HG03095 (cell line): ENCODE measurements around the gene PDGFRB.
"Not testable (repeated sequence)": the region's sequence is repeated elsewhere in the genome, so short reads cannot be mapped to it uniquely, and the experiment has no call there.

ENCODE experiments used
- ATAC-seq: cut with Tn5 transposase; IDR thresholded peaks from one replicate; pipeline ENCODE4 v1.9.1; 2021; ENCODE audit warnings: moderate library complexity; ENCODE audit not compliant: unreplicated experiment

PDGFRB gene

DNA sequence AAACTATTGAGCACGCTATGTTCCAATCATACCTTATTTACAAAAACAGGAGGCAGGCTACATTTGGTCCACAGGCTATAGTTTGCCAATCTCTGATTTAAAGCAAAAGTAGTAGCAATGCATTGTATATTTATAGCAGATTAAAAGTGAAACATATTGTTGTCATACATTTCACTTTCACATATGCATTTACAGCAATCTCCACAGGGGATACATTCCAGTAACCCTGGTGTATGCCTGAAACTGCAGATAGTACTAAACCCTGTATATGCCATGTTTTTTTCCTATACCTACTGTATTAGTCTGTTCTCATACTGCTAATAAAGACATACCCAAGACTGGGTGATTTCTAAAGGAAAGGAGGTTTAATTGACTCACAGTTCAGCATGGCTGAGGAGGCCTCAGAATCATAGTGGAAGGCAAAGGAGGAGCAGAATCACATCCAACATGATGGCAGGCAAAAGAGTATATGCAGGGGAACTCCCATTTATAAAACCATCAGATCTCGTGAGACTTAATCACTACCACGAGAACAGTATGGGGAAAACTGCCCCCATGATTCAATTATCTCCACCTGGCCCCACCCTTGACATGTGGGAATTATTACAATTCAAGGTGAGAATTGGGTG, 63.4 kb downstream of the PDGFRB start:
- peak; percentile 91 for ATAC-seq

DNA sequence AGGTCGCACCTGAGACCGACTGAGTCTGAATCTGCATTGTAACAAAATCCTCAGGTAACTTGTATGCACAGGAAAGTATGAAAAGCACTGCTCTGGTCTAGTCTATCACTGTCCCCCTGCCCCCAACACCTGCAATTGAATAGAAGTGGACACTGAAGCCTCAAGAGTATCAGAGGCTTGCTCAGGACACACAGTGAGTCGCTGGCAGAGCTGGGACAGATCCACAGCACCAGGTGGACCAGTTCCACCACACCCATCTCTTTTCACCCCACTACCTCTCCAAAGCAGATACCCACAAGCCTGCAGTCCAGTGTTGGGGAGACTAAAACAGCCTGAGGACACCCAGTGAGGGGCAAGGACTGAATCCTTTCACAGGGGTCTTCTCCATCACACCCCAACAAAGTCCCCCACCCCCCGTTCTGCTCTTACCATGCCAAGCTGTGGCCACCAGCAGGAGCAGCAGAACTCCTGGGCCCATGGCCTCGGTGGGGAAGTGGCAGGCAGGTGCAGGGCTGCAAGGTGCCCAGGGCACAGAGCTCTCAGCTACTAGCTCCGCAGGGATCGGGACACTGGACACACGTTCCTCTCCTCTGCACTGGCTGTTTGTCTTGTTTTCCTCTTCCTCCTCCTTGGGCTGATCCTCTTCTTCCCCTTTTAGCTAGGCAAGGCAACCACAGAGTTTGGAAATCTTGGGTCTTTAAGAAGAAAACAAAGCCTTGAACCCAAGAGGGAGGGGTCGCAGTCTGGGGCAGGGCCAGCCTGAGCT, 69.5 kb downstream of the PDGFRB start, which contains the start of gene CSF1R:
Gene CSF1R, minus strand, starts transcription at position 605 of the 766 bp plus-strand sequence. Its CDS starts 127 bp downstream, at position 478.
- no peak for ATAC-seq

DNA sequence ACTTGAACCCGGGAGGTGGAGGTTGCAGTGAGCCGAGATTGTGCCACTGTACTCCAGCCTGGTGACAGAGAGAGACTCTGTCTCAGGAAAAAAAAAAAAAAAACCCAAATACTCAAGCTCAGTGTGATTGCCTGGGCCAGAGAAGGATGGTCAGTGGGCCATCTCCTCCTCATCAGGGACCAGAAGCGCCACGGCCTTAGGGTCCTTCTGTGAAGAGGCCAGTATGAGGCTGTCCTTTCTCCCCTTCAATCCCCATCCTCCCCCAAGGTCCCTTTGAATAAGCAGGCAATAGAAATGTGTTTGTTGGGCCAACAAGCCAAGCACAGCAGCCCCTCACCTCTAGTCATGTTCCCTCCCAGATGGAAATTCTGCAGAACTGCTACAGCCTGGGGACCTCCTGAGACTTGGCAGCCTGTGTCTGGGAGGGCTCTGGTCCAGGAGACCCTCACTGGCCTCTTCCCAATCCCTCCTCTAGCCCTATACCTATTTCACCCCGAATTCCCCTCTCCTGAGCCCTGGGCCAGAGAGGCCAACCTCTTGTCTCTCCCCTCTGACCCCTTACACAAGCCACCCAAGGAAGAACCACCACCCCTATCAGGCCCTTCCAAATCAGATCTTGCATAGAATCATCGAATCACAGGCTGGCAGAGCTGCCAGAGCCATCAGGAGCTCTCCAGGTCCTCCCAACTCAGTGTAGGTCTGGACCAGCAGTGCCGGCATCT, 70.3 kb downstream of the PDGFRB start:
- no peak for ATAC-seq

- not testable (repeated sequence) for ATAC-seq
Observed at GRCh38 chr5:150084754-150085153, 70.9 kb downstream of the PDGFRB start.

- no peak for ATAC-seq
Observed at GRCh38 chr5:150082889-150083288, 72.8 kb downstream of the PDGFRB start.

DNA sequence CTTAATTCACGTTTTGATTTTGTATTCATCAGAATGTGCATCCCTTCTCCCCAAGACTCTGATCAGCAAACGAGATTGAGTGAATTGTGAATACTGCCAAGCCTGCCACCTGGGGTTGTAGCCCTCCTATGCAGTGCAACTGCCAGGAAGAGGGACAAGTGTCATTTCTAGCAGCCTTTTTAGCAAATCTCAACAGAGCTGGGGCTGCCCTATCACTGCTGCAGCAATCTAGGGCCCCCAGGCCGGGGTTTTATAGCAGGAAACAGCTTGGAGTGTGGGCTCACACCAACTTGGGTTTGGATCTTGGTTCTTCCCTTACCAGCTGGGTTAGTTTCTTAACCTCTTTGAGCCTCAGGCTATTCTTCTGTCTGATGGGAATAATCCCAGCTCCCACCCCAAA, 73.3 kb downstream of the PDGFRB start:
- ATAC-seq: peak; percentile 25

- ATAC-seq: peak; percentile 94
Observed at GRCh38 chr5:150081541-150082283, 73.9 kb downstream of the PDGFRB start.

DNA sequence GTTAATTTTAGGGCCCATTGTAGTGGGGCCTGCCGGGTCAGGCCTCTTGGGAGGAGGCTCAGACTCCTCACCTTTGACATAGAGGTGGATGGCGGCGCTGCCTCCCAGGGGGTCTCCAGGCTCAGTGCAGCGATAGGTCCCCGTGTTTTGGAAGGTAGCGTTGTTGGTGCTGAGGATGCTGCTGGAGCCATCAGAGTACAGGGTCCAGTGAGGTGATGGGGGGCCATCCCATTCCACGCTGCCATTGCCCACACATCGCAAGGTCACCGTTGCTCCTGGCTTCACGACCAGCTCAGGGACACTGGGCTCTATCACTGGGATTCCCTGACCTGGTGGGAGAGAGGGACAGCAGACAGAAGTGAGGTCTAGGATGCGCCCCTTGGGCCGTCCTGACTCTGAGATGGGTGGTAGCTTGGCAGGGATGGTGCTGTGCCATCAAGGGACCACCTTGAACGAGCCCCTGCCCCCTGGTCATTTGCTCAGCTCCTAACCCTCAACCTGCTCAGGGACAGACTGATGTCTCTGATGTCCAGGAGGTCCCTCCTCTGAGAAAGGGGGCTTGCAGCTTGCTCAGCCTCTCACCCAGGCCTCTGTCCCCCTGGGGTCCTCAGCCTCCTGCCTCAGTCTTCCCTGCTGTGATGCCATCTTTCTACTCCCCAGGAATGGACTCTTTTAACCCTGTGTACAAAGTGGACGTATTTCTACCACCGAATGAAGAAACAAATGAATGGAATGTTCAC, 74.8 kb downstream of the PDGFRB start:
- ATAC-seq: no peak

DNA sequence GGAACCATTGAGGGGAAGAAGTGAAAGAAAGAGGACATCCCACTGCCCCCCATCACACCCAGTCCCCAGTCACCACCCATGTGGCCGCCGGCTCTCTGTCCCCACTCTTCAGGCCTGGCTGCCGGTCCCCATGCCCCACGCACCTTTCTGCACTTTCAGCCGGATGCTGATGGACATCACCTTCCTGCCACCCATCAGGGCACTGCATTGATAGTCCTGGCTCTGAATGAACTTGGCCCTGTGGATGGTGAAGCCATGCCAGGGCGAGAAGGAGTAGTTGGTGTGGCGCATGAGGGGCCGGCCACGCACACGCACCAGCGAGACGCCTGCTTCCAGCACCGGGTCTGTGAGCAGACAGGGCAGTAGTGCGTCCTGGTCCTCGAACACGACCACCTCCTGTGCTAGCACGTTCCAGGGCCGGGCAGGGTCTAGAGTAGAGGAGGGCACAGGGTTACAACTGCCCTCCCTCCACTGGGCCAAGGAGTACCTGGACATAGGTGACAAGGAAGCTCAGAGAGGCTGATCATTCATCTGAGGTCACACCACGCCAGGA, 75.7 kb downstream of the PDGFRB start:
- no peak for ATAC-seq

- ATAC-seq: no peak
Observed at GRCh38 chr5:150078802-150079689, 76.6 kb downstream of the PDGFRB start.

GRCh38 chr5:150077996-150078801, 77.4 kb downstream of the PDGFRB start:
- ATAC-seq: no peak

DNA sequence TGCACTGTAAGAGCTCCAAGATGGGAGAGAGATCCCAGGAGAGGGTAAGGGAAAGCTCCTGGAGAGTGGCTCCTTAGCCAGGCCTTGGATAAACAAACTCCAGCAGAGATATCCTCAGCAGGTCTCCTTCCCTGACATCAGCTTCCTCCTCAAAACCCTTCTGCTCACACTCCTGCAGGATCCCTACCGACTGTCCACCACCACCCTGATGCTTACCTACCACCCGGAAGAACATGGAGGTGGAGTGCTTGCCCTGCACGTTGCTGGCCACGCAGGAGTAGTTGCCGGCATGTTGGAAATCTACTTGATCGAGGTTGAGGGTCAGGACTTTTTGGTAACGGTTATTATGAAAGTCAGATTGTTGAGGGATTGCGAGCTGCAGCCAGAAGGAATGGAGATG, 78.6 kb downstream of the PDGFRB start:
- no peak for ATAC-seq

- no peak for ATAC-seq
Observed at GRCh38 chr5:150075806-150076205, 79.8 kb downstream of the PDGFRB start.

GRCh38 chr5:150075233-150075632, 80.4 kb downstream of the PDGFRB start:
- no peak for ATAC-seq

DNA sequence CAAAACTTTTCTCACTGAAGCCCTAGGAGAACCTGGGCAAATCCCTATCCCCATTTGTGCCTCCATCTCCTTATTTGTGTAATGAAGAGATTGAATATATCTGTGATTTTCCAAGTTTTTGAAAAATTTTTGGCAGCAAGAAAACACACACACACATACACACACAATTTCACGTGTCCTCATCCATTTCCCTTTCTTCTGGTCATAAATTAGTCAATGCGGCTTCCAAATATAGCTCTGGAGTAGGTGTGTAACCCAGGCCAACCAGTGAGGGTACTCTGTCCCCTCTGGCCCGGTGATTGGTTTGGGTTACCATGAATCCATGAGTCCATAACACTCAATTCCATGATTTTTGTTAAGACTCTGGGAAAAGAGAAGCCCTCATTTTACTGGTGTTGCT, 82.0 kb downstream of the PDGFRB start:
- ATAC-seq: no peak

GRCh38 chr5:150073086-150073625, 82.5 kb downstream of the PDGFRB start:
- ATAC-seq: no peak

DNA sequence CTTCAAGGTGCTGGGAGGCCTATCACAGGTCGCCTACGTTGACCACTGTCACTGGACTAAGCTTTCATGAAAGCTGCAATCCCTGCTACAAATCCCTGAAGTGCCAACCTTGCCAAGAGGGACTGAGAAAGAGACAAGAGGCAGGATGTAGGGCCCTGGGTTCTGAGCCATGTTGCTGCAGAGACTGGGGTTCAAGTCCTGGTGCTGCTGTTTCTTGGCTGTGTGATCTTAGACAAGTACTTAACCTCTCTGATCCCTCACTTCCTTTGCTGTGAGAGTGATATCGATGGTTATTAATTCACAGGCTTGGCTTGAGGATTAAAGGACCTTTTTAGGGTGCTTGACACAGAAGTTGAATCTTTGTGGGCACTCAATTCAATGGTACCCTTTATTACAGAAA, 84.8 kb downstream of the PDGFRB start:
- no peak for ATAC-seq
